ENCODE measurements around the gene VSTM4. TPM values are rescaled to one million over a fixed set of nuclear protein-coding genes. Genes with fewer than 3 reads are reported as not detected.

Gene VSTM4
- total RNA-seq, 1 donor from 2014 or later = 0.50 TPM

- no peak for TF ChIP-seq CTCF (IDR thresholded peaks at IDR 0.05; ENCODE audit: insufficient read depth, low read length, poor library complexity, severe bottlenecking)
- Histone ChIP-seq H3K4me3 (ENCODE audit: low read depth, low read length) (no peak overlapping the region), H3K27me3 (ENCODE audit: control insufficient read depth, insufficient read depth, low read length) (no peaks in the 10 kb centered on the region)
These were observed 38.4 kb downstream of the VSTM4 start for GRCh38 chr10:49076741-49077521.

GRCh38 chr10:49076319-49076718, 39.0 kb downstream of the VSTM4 start:
- TF ChIP-seq CTCF (IDR thresholded peaks at IDR 0.05; ENCODE audit: insufficient read depth, low read length, poor library complexity, severe bottlenecking) = no peak
- no peak overlapping the region for H3K4me3 ChIP-seq (ENCODE audit: low read depth, low read length)
- no peaks in the 10 kb centered on the region for H3K36me3 ChIP-seq (ENCODE audit: control insufficient read depth, insufficient read depth, low read length)
- H3K27me3 ChIP-seq (ENCODE audit: control insufficient read depth, insufficient read depth, low read length) = no peaks in the 10 kb centered on the region
- no peak for DNase-seq (ENCODE audit: low read depth)

More at GRCh38 chr10:49076741-49077521, 38.4 kb downstream of the VSTM4 start:
- DNase-seq (ENCODE audit: low read depth) = no peak
- no peaks in the 10 kb centered on the region for H3K36me3 ChIP-seq (ENCODE audit: control insufficient read depth, insufficient read depth, low read length)

- DNase-seq (ENCODE audit: low read depth) = no peak
- no peaks in the 10 kb centered on the region for H3K36me3 ChIP-seq (ENCODE audit: control insufficient read depth, insufficient read depth, low read length)
- no peaks in the 10 kb centered on the region for H3K27me3 ChIP-seq (ENCODE audit: control insufficient read depth, insufficient read depth, low read length)
- H3K4me3 ChIP-seq (ENCODE audit: low read depth, low read length) = no peak overlapping the region
- no peak for TF ChIP-seq CTCF (IDR thresholded peaks at IDR 0.05; ENCODE audit: insufficient read depth, low read length, poor library complexity, severe bottlenecking)
These were observed 39.6 kb downstream of the VSTM4 start for GRCh38 chr10:49075743-49076142.

- no peak for DNase-seq (ENCODE audit: low read depth)
- Histone ChIP-seq H3K36me3 (ENCODE audit: control insufficient read depth, insufficient read depth, low read length) (no peaks in the 10 kb centered on the region), H3K4me3 (ENCODE audit: low read depth, low read length) (no peak overlapping the region), H3K27me3 (ENCODE audit: control insufficient read depth, insufficient read depth, low read length) (no peaks in the 10 kb centered on the region)
- no peak for TF ChIP-seq CTCF (IDR thresholded peaks at IDR 0.05; ENCODE audit: insufficient read depth, low read length, poor library complexity, severe bottlenecking)
These were observed 40.3 kb downstream of the VSTM4 start for GRCh38 chr10:49074836-49075682.

GRCh38 chr10:49072166-49072885, 43.0 kb downstream of the VSTM4 start:
- Histone ChIP-seq H3K27me3 (ENCODE audit: control insufficient read depth, insufficient read depth, low read length) (no peaks in the 10 kb centered on the region), H3K4me3 (ENCODE audit: low read depth, low read length) (no peak overlapping the region), H3K36me3 (ENCODE audit: control insufficient read depth, insufficient read depth, low read length) (no peaks in the 10 kb centered on the region)
- TF ChIP-seq CTCF (IDR thresholded peaks at IDR 0.05; ENCODE audit: insufficient read depth, low read length, poor library complexity, severe bottlenecking) = no peak
- DNase-seq (ENCODE audit: low read depth) = no peak
